ENCODE results near the gene STUM. TPM values are rescaled to one million over a fixed set of nuclear protein-coding genes. Genes with fewer than 3 reads are reported as not detected.

The STUM gene
- total and polyA plus RNA-seq, 8 donors: 0.15 to 2.1 (median 1.4) TPM

GRCh38 chr1:226644541-226645176, 96.1 kb downstream of the STUM start:
- DNase-seq (peak in 2 of 4 donors; percentile 31 to 65), ATAC-seq (no peak)
- no peaks in the 10 kb centered on the region for H3K9me3 ChIP-seq
- H3K4me1 ChIP-seq: peaks cover 5 to 30% of the 10 kb centered on the region in 2 donors
- no peaks in the 10 kb centered on the region for H3K27me3 ChIP-seq
- TF ChIP-seq CTCF (IDR thresholded peaks at IDR 0.05): no peak
- intact Hi-C loops (cut with DNase I): loop anchor here in 1 of 2 donors (10.0 kb wide), 1 partner anchor 90 kb away; the partner anchor contains the start of gene ITPKB
- H3K4me3 ChIP-seq: no peak overlapping the region
- peak overlapping the region in 1 of 2 donors; percentile 65 for H3K27ac ChIP-seq
- peaks cover 4 to 78% of the 10 kb centered on the region in 2 donors for H3K36me3 ChIP-seq

GRCh38 chr1:226645279-226645976, 96.9 kb downstream of the STUM start:
- Histone ChIP-seq H3K4me3 (no peak overlapping the region), H3K27me3 (no peaks in the 10 kb centered on the region), H3K36me3 (peaks cover 4 to 71% of the 10 kb centered on the region in 2 donors), H3K27ac (peak overlapping the region in 1 of 2 donors; percentile 65), H3K9me3 (no peaks in the 10 kb centered on the region), H3K4me1 (peaks cover 5 to 36% of the 10 kb centered on the region in 2 donors)
- TF ChIP-seq CTCF (IDR thresholded peaks at IDR 0.05): no peak
- ATAC-seq (no peak), DNase-seq (peak in 1 of 4 donors; percentile 69)
- intact Hi-C loops (cut with DNase I): loop anchor here in 1 of 2 donors (10.0 kb wide), 1 partner anchor 89 kb away; the partner anchor contains the start of gene ITPKB

GRCh38 chr1:226646026-226646869, 97.7 kb downstream of the STUM start:
- no peak for TF ChIP-seq CTCF (IDR thresholded peaks at IDR 0.05)
- peak in 1 of 4 donors; percentile 49 for DNase-seq
- peaks cover 4 to 64% of the 10 kb centered on the region in 2 donors for H3K36me3 ChIP-seq
- H3K27ac ChIP-seq: no peak overlapping the region
- peaks cover 5 to 42% of the 10 kb centered on the region in 2 donors for H3K4me1 ChIP-seq
- intact Hi-C loops (cut with DNase I): loop anchor here in 1 of 2 donors (10.0 kb wide), 1 partner anchor 89 kb away; the partner anchor contains the start of gene ITPKB
- no peaks in the 10 kb centered on the region for H3K27me3 ChIP-seq
- H3K4me3 ChIP-seq: no peak overlapping the region
- H3K9me3 ChIP-seq: no peaks in the 10 kb centered on the region
- no peak for ATAC-seq

- peaks cover 5 to 42% of the 10 kb centered on the region in 2 donors for H3K4me1 ChIP-seq
- no peak for ATAC-seq
- no peaks in the 10 kb centered on the region for H3K27me3 ChIP-seq
- no peak overlapping the region for H3K27ac ChIP-seq
- peak in 1 of 4 donors; percentile 55 for DNase-seq
- H3K36me3 ChIP-seq: peaks cover 4 to 57% of the 10 kb centered on the region in 2 donors
- H3K9me3 ChIP-seq: no peaks in the 10 kb centered on the region
- no peak overlapping the region for H3K4me3 ChIP-seq
- intact Hi-C loops (cut with DNase I): loop anchor here in 1 of 2 donors (10.0 kb wide), 1 partner anchor 88 kb away; the partner anchor contains the start of gene ITPKB
- TF ChIP-seq CTCF (IDR thresholded peaks at IDR 0.05): no peak
These were observed 98.4 kb downstream of the STUM start for GRCh38 chr1:226646870-226647449.

Measured in left lung (tissue), 10 donors.